PC-9 (cell line): ENCODE measurements around the gene GPR15LG.

ENCODE experiments used
- CTCF ChIP-seq: fragments of 200-600 bp; sonication (generic); conservative IDR thresholded peaks from 2 replicates; pipeline ENCODE4 v1.6.1; 2017; ENCODE audit warnings: mixed run types, antibody characterized with exemption, mild to moderate bottlenecking, moderate library complexity
- EZH2 ChIP-seq: fragments of 200-600 bp; sonication (generic); IDR thresholded peaks from 2 replicates; pipeline ENCODE4 v1.8.0; 2017; ENCODE audit warnings: antibody characterized with exemption, low read depth

DNA sequence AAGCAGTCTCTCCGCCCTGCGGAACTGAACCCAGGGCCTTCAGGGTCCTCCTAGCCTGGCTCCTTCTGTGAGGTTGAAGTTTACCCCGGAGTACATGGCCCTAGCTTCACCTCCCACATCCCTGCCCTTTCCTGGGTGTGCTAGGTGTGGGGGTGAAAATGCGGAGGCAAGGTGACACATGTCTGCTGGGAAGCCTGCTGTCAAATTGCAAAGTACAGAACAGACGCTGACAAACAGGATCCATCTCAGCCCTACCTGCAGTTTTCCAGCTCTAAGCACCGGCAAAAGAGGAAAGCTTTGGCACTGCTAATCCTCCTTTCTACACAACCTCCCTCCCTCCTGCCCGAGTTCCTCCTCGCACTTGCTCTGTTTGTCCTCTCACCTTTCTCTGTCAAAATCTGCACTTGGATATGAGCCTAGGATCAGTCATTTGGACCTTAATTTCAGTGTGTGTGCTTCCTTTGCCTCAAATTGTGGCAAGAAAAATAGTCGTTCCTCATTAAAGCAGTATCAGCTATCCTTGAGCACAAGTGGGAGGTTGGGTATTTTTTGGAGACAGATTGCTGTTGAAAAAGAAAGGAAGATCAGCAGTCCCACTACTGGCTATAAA is 14.4 kb upstream of the GPR15LG start:
- TF ChIP-seq CTCF (no peak), EZH2 (no peak)
